Suprapubic skin (tissue), 4 donors: ENCODE data around the gene PTX4. TPM values are rescaled to one million over a fixed set of nuclear protein-coding genes. Genes with fewer than 3 reads are reported as not detected.

Experiments used
- DNase-seq, 2 donors: peaks; one replicate each; pipeline ENCODE4 v3.0.0-alpha.2; 2019; ENCODE audit warnings: low spot score in 2 of 2
- H3K27ac ChIP-seq: fragments of 200-600 bp; sonication (generic); one replicate; pipeline ENCODE4 v1.5.1; 2019
- H3K27me3 ChIP-seq: fragments of 200-600 bp; sonication (generic); one replicate; pipeline ENCODE4 v1.5.1; 2019
- H3K36me3 ChIP-seq: fragments of 200-600 bp; sonication (generic); one replicate; pipeline ENCODE4 v1.5.1; 2019
- H3K4me1 ChIP-seq: fragments of 200-600 bp; sonication (generic); one replicate; pipeline ENCODE4 v1.5.1; 2019
- H3K4me3 ChIP-seq: fragments of 200-600 bp; sonication (generic); one replicate; pipeline ENCODE4 v1.5.1; 2019; ENCODE audit warnings: mild to moderate bottlenecking
- H3K9me3 ChIP-seq: fragments of 200-600 bp; sonication (generic); one replicate; pipeline ENCODE4 v1.5.1; 2019
- EP300 ChIP-seq: sonication (generic); formaldehyde crosslinking; IDR thresholded peaks from one replicate; pipeline ENCODE4 v1.6.1; 2017; ENCODE audit warnings: antibody characterized with exemption
- POLR2A ChIP-seq, 2 donors: fragments of 450-650 bp; IDR thresholded peaks; one replicate each; pipeline ENCODE4 v1.6.1; 2017; ENCODE audit warnings: antibody characterized with exemption in 2 of 2, mild to moderate bottlenecking in 2 of 2, moderate library complexity in 2 of 2
- POLR2AphosphoS5 ChIP-seq, 3 donors: sonication (generic); formaldehyde crosslinking; IDR thresholded peaks; one replicate each; pipeline ENCODE4 v1.6.1; 2017; ENCODE audit warnings: antibody characterized with exemption in 3 of 3
- WGBS: methylation state at CpG from one replicate; pipeline ENCODE4 v1.1.5; 2018; 5-methylcytosine and 5-hydroxymethylcytosine counted together
- total RNA-seq, 4 donors: library from RNA; depleted of rRNA; stranded (reverse); fragments of >200 nt; gene quantifications; one replicate each; pipeline ENCODE4 v1.1.0, GENCODE V29; 2016
- TF ChIP-seq, protein P1 (sequence below), 2 donors: fragments of 200-600 bp in 1 of 2; fragments of 450-650 bp in 1 of 2; sonication (generic) in 1 of 2; IDR thresholded peaks; one replicate each; pipeline ENCODE4 v1.5.1; 2016 to 2019; ENCODE audit warnings: antibody characterized with exemption in 2 of 2, mild to moderate bottlenecking in 1 of 2, moderate library complexity in 1 of 2

Gene PTX4
- total RNA-seq, 4 donors from 2014 or later = not detected

DNA sequence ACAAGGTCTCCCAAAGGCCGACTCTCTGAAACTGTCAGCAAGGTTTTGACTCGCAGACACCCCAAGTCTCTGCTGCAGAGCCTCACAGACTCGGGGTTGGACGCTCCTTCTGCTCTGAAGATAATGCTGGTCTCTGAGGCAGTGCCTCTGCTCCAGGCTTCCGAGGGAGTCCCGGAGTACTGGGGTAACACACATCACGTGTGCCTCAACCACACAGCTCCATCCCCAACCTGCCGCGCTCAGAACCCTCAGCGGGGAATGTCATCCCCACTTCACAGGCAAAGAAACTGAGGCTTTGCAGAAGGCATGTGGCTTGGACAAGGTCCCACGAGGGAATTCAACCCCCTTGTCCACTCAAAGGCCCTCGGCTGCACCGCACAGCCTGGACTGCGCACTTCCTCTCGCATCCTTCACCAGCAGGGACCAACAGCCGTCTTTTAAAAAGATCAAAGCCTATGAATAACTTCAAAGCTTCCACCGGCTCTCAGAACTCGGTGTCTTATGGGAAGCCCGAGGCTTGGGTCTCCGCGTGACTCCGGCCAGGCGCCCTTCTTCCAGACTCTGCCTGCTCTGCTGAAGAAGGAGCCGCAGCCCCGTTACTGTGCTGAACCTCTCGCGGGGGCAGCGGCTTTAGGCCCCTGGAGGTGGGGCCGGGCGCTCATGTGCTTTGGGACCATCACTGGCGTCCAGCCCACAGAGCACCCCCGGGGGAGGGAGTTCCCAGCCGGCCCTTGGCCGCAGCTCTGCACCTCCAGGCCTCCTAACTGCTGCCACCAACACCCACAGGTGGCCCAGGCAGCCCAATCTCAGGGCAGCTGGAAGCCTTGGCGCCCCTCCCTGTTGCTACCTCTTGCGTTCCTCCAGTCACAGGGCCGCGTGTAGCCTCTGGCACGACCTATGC lies 46.9 kb upstream of the PTX4 start:
- no peaks in the 10 kb centered on the region for H3K27me3 ChIP-seq
- no peak for TF ChIP-seq POLR2AphosphoS5 (IDR thresholded peaks at IDR 0.05)
- no peak for TF ChIP-seq EP300
- no peak for TF ChIP-seq POLR2A (IDR thresholded peaks at IDR 0.05)
- TF ChIP-seq, protein P1, sequence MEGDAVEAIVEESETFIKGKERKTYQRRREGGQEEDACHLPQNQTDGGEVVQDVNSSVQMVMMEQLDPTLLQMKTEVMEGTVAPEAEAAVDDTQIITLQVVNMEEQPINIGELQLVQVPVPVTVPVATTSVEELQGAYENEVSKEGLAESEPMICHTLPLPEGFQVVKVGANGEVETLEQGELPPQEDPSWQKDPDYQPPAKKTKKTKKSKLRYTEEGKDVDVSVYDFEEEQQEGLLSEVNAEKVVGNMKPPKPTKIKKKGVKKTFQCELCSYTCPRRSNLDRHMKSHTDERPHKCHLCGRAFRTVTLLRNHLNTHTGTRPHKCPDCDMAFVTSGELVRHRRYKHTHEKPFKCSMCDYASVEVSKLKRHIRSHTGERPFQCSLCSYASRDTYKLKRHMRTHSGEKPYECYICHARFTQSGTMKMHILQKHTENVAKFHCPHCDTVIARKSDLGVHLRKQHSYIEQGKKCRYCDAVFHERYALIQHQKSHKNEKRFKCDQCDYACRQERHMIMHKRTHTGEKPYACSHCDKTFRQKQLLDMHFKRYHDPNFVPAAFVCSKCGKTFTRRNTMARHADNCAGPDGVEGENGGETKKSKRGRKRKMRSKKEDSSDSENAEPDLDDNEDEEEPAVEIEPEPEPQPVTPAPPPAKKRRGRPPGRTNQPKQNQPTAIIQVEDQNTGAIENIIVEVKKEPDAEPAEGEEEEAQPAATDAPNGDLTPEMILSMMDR (IDR thresholded peaks at IDR 0.05) = no peak
- peak overlapping the region; percentile 10 for H3K27ac ChIP-seq
- no peak for DNase-seq
- 63% methylated on average over 23 of the region's 39 CpGs for whole genome bisulfite sequencing
- peaks cover 29% of the 10 kb centered on the region for H3K36me3 ChIP-seq
- H3K4me1 ChIP-seq = peaks cover 56% of the 10 kb centered on the region
- peak overlapping the region; percentile 58 for H3K4me3 ChIP-seq
- no peaks in the 10 kb centered on the region for H3K9me3 ChIP-seq

DNA sequence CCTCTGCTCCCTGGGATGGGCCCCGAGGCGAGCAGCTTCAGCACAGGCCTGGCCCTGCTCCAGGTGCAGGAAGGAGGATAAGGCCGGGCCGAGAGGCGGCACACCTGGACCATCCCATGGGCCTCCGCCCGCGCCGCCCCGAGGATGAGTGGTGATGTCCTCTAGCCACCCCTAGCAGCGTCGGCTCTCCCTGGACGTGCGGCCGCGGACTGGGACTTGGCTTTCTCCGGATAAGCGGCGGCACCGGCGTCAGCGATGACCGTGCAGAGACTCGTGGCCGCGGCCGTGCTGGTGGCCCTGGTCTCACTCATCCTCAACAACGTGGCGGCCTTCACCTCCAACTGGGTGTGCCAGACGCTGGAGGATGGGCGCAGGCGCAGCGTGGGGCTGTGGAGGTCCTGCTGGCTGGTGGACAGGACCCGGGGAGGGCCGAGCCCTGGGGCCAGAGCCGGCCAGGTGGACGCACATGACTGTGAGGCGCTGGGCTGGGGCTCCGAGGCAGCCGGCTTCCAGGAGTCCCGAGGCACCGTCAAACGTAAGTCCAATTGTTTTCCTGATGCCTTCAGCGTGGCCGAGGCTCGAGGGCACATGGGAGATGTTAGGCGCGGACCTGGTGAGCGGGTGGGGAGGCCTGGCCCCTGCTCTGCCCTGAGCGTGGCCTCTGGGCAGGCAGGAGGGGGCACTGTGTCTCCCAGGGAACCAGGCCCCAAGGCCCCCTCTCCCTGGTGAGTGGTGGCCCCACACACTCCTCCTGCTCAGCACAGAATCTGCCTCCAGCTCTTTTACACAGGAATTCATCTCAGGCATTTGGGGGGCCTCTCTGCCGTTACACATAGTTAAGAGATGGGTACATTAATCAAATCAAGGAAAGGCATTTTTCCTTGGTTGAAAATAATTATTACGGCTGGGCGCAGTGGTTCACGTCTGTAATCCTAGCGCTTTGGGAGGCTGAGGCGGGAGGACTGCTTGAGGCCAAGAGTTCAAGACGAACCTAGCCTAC lies 45.6 kb upstream of the PTX4 start:
- Histone ChIP-seq H3K9me3 (no peaks in the 10 kb centered on the region), H3K27me3 (no peaks in the 10 kb centered on the region), H3K36me3 (peaks cover 19% of the 10 kb centered on the region), H3K27ac (peak overlapping the region; percentile 91), H3K4me3 (peak overlapping the region; percentile 58), H3K4me1 (peaks cover 68% of the 10 kb centered on the region)
- TF ChIP-seq POLR2AphosphoS5 (IDR thresholded peaks at IDR 0.05) = no peak
- TF ChIP-seq EP300 = no peak
- TF ChIP-seq, protein P1 (IDR thresholded peaks at IDR 0.05) = no peak
- TF ChIP-seq POLR2A (IDR thresholded peaks at IDR 0.05) = no peak
- no peak for DNase-seq
- WGBS = 18% methylated on average over 33 of the region's 57 CpGs

DNA sequence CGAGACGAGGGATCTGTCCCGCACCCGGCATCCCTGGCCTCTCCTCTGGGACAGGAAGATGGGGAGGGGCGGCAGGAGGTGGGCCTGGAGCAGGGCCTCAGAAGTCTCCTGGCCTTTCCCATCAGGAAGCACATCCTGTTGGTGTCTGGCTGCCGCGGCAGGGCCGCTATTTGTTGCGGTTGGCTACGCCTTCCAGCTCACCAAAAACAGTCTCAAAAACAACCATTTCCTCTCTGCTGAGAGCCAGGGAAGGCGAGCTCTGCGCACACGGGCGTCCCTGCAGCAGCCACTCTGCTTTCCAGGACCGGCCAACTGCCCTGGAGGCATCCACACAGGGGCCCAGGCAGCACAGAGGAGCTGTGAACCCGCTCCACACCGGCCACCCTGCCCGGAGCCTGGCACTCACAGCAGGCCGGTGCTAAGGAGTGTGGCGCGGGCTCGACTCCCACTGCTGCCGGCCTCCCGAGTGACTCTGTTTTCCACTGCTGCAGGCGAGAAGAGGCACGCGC lies 44.8 kb upstream of the PTX4 start, which contains the start of gene TMEM204:
Gene TMEM204 (plus strand): TSS at position 224 of the 509 bp plus-strand sequence. CDS start 610 bp downstream, outside the sequence.
- 7% methylated on average over 16 of the region's 27 CpGs for WGBS
- no peaks in the 10 kb centered on the region for H3K9me3 ChIP-seq
- H3K27me3 ChIP-seq = no peaks in the 10 kb centered on the region
- peak within 1 kb of the TSS; percentile 58 for H3K4me3 ChIP-seq
- no peak for DNase-seq
- peak within 1 kb of the TSS; percentile 91 for H3K27ac ChIP-seq
- H3K36me3 ChIP-seq = peaks cover 11% of the 10 kb centered on the region
- H3K4me1 ChIP-seq = peaks cover 74% of the 10 kb centered on the region
- TF ChIP-seq POLR2A (IDR thresholded peaks at IDR 0.05) = peak; percentile 15 to 44
- no peak for TF ChIP-seq EP300
- TF ChIP-seq POLR2AphosphoS5 (IDR thresholded peaks at IDR 0.05) = peak in 2 of 3 donors; percentile 48 to 50
- TF ChIP-seq, protein P1 (IDR thresholded peaks at IDR 0.05) = no peak

DNA sequence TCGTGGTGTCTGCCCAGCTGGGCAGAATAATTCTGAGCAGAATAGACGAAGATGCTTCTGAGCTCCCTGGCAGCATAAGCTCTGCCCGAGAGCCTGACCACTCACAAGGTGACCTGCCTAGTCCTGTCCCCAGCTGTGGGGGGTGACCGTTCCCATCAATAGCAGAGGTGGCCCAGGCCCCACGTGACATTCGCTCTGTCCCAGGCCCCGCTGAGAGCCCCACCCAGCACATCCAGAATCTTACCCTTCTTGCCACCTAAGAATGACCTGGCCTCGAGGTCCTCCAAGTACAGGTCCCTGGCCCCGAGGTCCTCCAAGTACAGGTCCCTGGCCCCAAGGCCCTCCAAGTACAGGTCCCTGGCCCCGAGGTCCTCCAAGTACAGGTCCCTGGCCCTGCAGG lies 44.0 kb upstream of the PTX4 start:
- DNase-seq = no peak
- WGBS = 48% methylated on average over 9 of the region's 10 CpGs
- Histone ChIP-seq H3K9me3 (no peaks in the 10 kb centered on the region), H3K4me1 (peaks cover 81% of the 10 kb centered on the region), H3K36me3 (peaks cover 6% of the 10 kb centered on the region), H3K4me3 (peak overlapping the region; percentile 58), H3K27ac (peak overlapping the region; percentile 91), H3K27me3 (no peaks in the 10 kb centered on the region)
- TF ChIP-seq EP300 (no peak), POLR2A (IDR thresholded peaks at IDR 0.05) (no peak), POLR2AphosphoS5 (IDR thresholded peaks at IDR 0.05) (no peak)
- TF ChIP-seq, protein P1 (IDR thresholded peaks at IDR 0.05) = no peak
